ENCODE results near the gene MTUS2. TPM values are rescaled to one million over a fixed set of nuclear protein-coding genes. Genes with fewer than 3 reads are reported as not detected.

MTUS2 gene
- total RNA-seq, 1 donor from 2014 or later: 5.1 TPM

DNA sequence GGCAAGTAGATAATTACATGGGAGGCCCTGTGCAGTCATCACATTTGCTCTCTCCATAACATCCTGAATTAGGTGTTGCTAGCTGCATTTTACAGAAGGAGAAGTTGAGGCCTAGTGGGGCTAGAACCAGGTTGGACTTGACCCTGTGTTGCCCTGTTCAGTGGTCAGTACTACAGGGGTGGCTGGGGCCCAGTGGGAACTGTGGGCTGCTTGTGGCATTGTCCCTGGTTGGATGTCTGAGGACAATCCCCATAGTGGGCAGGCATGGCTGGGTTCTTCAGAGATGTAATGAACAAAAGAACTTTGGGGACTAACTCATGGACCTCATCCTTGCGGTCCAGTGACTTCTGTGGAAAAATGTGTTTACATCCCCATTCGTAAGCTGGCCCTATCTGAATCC is 38.9 kb downstream of the MTUS2 start:
- no peak for DNase-seq (ENCODE audit: low spot score)

DNA sequence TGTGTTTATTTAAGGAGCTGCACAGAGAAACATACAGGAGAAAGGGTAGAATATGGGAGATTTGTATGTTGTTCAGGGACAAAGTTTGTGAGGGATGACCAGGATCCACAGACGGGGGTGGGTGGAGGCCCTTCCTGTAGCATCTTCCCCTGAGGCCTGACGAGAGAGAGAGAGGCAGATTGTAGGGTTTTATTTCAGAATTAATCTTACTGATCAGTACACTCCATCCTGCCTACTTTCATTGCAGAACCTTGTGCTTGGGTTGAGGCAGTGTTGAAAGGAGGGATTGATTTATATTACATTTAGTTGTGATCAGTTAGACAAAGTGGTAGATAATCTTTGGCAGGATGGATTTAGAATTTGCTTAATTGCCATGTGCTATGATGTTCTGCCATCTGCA is 39.6 kb downstream of the MTUS2 start:
- no peak for DNase-seq (ENCODE audit: low spot score)

DNA sequence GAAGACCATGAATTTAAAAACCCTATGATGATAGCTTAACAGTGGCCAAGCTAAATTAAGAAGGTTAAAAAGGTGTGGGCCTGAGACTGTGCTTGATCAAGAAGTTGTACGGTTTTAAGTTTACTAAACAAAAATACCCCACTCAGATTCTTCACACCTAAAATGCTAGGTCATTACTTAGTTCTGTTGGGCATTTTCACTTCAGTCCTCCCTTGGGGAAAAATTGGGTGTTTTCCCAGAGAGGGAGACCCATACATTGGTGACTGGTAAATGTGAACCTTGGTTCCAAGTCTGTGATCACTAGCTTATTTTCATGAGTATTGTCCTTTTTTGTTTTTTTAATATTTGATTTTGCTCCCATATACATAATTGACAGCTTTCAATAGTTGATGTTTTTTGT is 44.4 kb downstream of the MTUS2 start:
- DNase-seq (ENCODE audit: low spot score): no peak

DNA sequence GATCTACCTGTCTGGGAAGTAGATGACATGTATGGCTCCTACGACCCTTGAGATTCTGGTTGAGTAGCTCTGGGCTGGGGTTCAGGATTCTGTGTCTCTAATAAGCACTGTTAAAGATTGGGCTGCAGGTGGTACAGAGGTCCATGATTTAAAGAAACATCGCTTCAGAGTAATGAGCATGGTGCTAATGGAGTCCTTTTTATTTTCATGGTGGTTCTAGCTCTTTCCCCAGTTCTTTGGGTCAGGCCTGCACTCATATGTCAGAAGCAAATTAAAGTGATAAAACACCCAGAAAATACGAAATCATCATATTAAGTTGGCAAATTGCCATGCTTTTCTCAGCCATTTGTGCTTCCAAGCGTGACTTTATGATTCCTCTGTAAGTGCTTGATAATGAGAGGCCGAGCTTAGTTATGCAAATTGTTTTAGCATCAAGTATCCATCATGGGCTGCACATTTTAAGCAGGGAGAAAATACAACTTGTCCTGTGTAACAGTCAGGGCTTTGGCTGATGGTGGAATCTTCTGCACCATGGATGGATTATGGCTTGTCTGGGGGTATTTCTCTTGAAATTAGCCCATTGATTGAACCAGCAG is 45.1 kb downstream of the MTUS2 start:
- DNase-seq (ENCODE audit: low spot score): no peak

DNA sequence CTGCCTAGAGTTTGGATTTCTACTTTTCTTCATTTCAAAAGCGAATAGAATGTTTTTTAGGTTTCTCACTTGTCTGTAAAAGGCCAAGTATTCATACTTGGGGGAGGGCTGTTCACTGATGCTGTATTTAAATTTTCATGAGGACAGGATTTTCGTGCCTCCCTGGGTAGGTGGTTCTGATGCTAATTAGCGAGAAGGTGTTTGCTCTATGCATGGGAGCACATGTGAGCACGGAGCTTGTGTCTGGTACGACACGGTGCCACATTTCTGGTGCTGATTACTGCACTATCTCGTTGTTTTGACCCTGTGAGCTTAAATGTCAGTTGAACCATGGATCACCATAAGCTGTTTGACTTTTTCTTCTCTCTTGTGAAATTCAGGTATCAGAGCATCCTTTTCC is 45.8 kb downstream of the MTUS2 start:
- DNase-seq (ENCODE audit: low spot score): no peak

DNA sequence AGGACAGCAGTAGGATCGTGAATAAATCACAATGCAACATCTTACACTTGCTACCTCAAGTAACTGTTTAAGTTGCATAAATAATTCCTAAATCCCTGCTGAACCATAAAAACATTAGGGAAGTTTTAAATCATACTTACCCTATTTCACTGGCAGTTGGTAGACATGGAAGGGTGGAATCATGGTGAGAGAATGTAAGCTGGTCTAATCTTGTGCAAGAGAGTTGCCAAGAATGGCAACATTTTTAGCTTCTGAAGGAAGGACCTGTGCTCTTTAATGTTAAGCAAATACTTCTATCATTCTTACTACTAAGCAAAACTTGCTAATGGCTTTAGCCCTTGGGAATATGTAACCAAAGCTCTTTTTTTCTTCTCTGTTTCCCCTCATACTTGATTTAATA is 46.8 kb downstream of the MTUS2 start:
- no peak for DNase-seq (ENCODE audit: low spot score)

DNA sequence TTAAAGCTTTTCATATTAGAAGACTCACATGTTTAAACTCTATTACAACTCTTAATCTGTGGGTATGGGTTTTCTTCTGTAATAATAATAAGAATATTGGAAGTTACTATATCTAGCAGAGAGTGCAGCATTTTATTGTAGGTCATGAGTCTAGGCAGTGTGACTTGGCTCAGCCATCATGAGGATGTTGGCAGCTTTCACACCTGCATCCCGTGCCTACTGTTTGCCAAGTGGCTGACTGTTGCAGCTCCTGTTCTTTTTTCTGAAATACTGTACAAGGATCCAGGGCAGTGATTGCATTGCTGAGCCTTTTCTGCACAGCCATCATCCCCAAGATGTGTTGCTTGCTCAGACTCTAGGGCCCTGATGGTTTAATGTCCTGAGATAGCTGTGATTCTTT is 47.4 kb downstream of the MTUS2 start:
- no peak for DNase-seq (ENCODE audit: low spot score)

DNA sequence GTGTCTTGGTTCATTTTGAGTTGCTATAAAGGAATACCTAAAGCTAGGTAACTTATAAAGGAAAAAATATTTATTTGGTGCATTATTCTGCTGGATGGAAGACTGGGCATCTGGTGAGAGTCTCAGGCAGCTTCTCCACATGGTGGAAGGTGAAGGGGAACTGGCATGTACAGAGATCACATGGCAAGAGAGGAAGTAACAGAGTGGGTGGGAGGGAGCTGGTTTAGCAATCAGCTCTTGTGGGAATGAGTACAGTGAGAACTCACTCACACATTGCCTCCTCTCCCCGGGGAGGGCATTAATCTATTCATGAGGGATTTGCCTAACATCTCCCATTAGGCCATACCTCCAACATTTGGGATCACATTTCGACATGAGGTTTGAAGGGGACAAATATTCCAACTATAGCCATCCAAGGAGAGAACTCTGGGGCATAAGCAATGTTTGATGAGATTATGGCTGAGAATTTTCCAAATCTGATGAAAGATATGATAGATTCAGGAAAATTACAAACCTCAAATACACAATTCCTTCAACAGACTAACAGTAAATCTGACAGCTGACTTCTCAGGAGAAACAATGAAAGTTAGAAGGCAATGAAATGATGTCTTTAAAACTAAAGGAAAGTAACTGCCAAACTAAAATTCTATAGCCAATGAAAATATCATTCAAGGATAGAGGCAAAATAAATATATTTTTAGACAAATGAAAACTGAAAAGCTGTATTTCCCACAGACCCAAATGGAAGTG is 52.5 kb downstream of the MTUS2 start:
- no peak for DNase-seq (ENCODE audit: low spot score)

DNA sequence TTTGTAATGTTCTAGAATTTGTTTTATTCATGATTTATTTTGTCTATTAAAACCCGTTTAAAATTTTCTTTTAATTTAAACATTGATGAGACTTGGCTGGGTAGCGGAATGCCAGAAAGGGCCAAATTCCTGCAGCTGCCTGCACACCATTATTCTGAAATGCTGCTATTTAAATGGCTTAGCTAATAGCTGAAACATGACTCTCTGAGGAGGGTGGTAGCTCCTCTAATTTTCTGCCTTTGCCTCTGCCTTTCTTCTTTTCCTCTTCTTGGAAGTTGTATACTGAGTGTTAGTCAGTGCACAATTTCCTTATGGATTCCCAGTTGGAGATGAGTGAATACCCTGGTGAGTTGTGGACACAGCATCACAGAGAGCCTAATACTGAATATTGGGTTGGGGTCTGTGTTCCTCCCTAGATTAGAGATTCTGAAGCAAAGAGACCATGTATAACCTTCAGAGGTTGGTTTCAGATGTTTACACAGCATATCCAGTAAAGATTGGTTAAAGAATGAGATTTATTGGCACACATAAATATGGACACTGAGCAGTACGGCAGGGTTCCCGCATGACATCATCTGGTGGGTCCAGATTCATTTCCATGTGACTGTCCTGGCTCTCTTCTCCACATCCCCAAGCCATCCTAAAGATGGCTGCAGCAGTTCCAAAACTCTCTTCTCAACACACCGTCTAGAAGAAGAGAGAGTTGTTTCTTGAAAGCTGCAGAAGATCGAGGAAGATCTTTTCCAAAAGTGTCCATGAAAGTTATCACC is 55.9 kb downstream of the MTUS2 start:
- DNase-seq (ENCODE audit: low spot score): no peak

DNA sequence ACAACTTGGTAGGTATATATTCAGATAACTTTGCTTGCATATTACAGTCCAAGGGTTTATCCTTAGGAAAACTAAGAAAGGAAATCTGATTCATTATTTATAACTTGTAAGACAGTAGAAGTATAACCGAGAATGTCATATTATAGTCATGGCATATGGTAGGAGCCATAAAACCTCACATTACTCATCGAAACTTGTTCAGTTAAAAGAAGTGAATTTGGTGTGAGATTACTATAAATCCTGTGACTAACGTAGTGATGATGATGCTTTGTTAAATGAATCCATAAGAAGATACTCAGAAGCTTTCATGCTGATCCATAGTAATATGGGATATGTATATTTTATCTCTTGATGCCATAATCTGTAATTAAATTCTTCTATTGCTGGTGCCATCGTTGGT is 57.3 kb downstream of the MTUS2 start:
- DNase-seq (ENCODE audit: low spot score): no peak

DNA sequence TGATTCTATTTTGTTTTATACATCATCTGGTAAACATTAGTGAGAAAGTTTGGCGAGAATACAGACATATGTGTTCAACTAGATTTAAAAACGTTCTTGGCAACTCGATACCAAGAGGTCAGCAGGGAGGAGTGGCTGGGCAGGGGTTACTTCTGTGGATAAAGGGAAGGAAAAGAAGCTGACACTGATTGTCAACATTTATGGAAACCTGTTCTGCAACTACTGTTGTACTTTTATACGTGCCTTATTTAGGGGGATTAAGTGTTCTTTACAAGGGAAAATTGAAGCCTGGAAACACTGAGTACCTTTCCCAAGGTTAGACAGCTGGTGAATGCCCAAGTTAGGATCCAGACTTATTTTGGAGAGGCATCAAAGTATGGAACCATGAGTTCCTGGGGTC is 65.0 kb downstream of the MTUS2 start:
- DNase-seq (ENCODE audit: low spot score): no peak

DNA sequence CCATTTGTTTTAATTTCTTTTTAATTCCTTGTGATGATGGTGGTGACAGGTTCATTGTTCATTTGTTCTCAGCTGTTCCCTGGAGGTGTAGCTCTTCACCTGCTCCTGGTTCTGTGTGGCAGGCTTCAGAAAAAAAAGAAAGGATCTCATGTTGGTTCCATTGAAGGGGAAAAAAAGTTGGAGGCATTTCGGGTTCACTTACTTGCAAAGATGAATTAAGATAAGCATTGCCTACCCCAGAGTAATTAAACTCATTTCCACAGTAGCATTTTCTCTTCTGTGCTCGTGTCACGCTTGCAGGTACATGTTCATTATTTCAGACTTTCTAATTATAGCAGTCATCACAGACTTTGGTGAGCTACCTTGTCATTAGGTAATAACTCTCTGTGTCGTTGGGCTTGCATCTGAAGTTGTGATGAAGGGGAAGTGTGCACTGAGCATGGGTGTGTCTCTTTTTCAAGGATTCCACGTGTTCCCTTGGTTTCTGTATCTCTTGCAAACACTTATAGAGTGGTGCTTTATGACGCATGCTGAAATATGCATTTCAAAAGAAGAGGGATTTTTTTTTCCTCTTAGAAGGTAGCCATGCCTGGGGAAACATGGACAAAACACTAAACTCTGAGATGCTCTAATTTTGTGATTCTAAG is 69.1 kb downstream of the MTUS2 start:
- DNase-seq (ENCODE audit: low spot score): no peak

DNA sequence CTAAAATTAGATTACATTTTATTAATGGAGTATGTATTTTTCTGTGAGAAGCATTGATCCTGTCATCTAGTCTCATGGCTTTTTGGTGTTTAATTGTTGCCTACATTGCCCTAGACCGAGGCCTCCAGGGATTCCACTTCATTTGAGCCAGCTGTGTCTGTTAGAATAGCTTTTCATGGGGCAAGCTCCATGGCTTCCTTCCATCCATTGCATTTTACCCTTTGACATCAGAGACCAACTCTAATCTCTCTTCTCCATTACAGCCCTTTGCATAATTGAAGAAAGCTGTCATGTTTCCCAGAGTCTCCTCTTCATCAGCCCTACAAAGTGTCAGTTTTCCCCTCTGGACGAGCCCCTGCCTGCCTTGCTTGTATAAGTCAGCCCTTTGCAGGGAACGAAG is 70.6 kb downstream of the MTUS2 start:
- DNase-seq (ENCODE audit: low spot score): no peak

DNA sequence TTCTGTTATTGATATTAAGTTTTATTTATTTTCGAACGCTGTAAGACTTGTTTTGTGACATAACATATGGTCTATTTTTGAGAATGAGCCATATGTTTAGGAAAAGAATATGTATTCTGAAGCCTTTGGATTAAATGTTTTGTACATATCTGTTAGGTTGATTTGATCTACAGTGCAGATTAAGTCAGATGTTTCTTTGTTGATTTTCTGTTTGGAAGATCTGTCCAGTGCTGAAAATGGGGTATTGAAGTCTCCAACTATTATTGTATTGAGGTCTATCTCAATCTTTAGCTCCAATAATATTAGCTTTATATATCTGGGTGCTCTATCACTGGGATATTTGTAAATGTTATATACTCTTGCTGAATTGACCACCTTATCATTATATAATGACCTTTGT is 97.9 kb downstream of the MTUS2 start:
- no peak for DNase-seq (ENCODE audit: low spot score)

DNA sequence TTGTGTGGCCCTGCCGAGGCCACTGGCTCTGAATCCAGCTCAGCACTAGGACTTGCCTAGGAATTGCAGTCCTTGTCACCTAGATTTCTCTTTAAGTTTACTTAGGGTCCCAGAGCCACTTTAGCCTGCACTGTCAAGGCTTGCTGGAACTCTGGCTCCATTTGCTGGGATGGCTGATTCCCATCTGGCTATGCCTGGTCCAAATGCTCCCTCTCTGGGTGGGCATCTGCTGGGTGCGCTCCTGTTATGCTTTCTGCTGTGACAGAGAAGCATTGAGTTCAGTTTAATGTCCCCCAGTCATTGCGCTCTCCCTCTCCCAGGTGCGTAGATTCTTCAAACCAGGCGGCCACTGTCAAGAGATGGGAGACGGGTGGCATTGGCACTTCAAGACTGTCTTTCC is 102.2 kb downstream of the MTUS2 start:
- DNase-seq (ENCODE audit: low spot score): no peak

DNA sequence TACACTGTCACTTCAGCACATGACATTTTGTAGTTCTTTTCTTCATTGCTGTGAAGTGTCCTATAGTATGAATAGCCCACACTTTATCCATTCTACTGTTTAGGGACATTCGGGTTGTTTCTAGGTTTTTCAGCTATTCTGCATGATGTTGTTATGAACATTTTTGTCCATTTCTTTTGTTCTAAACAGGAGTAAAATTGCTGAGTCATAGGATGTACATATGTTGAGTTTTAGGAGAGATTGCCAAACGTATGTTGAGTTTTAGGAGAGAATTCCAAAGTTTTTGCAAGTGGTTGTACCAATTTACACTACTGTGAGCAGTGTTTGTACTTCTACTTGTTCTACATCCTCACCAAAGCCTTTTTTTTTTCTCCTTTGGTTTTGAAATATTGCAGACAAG is 115.0 kb downstream of the MTUS2 start:
- DNase-seq (ENCODE audit: low spot score): no peak

DNA sequence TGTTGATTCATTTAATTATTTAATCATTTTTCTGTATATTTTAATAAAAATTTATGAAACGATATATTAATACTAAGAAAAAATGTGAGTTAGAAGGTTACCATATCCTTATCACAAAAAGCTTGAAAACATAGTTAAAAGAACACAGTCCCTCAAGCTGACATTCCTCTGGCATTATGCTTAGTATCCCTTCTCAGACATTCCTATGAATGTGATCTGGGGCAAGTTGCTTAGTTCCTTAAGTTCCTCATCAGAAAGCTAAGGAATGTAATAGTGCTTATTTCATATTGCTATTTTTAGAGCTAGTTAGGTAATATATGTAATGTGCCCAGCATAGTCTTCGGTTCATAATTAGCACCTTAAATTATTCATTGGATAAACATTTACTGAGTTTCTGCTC is 122.8 kb downstream of the MTUS2 start:
- DNase-seq (ENCODE audit: low spot score): no peak

DNA sequence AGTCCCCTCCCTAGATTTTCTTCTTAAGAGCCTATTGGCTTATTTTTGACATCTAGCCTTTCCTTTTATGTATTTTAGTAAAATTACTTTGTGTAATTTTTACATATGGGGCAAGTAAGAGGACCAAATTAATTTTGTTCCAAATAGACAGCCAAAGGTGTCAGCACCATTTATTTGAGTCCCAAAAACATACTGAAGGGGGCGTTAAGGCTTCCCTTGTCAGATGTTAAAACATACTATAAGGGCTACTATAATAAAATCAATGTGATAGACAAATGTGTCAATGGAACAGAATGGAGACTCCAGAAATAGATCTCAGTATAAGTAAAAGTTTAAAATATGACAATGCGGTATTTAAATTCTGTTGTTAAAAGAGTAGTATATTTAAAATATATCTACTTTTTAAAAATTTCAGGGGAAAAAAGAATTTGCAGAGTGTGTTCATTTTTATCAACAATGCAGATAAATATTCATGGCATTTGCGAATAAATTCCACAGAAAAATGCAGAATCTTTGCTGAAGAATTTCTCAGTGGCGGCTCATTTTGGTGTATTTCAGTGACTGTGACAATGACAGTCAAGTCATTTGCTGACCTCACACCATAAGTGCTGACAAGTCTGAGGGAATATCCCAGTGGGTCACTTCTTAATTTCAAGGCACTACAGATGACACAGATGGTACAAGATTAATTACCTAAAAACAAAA is 133.7 kb downstream of the MTUS2 start:
- no peak for DNase-seq (ENCODE audit: low spot score)

DNA sequence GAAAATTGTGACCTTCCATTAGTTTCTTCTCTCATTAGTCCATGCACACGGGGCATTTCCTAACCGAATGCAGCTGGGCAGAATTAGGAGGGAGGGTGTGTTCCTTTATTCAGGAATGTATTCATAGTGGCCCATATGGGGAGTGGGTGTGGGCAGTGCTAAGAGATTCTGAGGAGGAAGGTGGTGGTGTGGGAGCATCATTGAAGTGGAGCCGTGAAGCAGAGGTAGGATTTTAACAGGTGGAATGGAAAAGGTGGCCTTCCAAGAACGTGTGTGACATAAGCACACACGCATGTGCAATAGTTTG is 134.2 kb downstream of the MTUS2 start:
- DNase-seq (ENCODE audit: low spot score): no peak

DNA sequence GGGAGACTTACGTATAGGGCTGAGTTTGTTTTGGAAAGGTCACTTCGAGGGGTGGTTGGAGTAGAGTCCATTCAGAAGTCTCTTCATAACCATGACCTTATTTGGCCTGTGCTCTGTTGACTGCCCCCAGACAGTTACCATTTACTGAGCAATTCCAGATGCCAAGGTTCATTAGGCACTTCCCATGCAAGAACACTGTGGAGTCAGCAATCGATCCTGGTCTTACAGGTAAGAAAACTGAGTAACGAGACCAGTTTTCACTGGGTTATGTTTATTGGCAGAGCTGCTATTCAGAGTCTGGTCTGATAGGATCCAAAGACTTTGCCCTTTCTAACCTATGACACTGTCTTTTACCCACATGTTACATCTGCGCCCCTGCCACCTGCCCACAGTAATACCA is 134.7 kb downstream of the MTUS2 start:
- DNase-seq (ENCODE audit: low spot score): no peak

DNA sequence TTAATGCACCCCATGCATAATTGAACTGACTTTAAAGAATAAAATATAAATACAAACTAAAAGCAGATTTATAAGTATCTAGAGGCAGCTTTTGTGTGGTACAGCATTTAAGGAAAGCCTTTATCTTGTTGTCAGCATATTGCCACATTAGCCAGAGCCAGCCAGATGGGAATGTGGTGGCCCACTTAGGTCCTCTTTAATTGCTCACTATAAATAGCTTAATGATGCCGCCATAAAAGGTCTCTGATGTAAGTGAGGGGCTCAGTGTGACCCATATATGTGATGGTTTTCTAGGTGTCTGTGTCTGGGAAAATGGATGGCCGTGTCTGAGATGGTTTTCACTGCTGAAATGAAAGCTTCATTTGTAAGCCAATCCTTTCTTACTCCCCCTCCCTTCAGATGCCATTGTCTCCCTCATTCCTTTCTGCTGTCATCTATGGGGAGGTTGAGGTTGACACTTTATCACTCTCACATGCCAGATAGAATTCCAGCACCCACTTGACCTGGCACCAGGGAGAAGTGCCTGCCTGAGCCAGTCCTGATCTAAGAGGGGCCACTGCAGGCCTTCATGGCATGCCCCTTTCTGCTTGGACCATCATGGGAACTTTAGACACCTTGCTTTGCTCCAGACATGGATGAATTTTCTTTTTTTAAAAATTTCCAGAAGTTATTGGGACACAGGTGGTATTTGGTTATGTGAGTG is 135.3 kb downstream of the MTUS2 start:
- DNase-seq (ENCODE audit: low spot score): no peak

DNA sequence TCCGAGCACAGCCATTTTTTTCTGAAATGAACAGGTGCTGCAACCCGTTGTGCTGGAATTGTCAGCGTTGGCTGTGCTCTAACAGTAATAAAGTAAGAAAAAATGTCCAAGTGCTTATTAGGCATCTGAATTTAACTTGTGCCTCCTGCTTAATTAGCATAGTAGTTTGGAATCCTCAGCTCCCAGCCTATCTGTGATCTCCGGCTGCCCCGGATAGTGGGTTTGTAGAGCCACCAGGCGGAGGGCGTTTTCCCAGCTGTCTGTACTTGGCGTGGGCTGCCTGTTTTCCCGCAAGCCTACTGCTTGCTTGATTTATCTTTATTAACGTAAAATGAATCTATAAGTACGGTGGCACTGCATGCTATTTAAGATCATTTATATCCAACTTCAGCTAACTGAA is 137.9 kb downstream of the MTUS2 start:
- DNase-seq (ENCODE audit: low spot score): no peak
